HG03025 (cell line): ENCODE results near the gene SAP30L.

Experiments used
- ATAC-seq: cut with Tn5 transposase; IDR thresholded peaks from one replicate; pipeline ENCODE4 v1.9.1; 2021; ENCODE audit warnings: mild to moderate bottlenecking, moderate library complexity; ENCODE audit not compliant: unreplicated experiment, low FRiP score

SAP30L gene

DNA sequence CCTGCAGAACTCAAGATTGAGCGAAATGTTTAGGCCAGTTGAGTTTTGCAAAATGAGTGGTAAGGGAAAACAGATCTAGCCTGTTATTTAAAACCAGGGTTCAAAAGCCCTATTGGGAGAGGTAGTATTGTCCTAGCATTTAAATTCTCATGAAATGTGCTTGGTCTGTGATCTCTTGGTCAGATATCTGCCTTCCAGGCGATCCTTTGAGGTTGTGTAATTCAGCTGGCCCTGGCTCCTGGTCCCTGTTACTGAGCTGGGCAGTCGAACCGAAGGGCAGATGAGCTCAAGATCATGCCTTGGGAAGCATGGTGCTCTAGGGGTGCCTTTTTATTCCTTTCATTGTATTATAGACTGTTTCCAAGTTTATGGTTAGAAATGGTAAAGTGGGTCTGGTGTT is 14.4 kb downstream of the SAP30L start:
- no peak for ATAC-seq

DNA sequence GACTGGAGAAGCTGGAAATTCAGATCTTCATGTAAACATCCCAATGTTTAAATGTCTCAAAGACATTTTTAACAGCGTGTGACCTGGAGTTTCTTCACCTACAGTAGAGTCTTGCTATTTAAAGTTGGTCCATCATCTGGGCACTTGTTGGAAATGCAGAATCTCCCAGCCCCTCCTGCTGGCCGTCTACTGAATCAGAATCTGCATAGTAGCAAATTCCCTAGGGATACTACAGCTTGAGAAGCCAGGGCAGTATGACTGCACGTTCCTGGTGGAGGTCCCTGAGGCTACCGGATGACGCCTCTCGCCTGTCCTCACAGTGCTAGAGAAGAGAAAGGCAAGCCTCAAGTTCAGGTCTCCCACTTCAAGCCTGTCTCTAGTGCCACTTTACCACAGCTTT is 15.7 kb downstream of the SAP30L start:
- ATAC-seq, result no peak

DNA sequence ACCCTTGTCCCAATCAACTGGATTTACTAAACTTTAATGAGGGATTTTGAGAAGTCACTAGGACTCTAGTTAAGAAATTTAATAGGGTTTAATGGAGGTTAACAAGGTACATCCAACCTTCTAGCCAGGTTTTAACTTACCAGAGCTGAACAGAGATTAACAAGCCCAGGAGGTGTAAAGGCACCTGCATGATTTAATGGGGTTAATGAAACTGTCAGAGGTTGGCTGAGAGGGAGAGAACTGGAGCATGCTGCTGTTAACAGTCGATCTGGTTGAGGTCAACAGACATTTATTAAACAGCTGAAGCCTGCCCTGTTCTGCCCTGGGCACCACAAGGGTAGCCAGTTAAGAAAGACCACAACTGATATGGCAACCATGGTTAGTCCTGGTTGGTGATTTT is 18.6 kb downstream of the SAP30L start:
- no peak for ATAC-seq

DNA sequence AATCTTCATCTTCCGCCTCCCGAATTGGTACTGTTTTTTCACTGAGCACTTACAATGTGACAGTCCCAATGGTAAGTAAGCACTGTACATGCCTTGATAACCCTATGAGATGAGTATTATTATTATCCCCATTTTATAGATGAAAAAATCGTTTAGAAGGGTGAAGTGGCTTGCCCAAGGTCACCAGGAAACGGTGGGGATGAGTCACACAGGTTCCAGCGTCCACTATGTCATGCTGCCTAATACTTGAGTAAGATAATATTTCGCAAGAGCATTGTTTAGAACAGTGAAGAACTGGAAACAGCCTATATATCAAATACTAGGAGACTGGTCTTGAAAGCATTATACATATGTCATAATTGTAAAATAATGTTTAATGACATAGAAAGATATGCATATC is 19.4 kb downstream of the SAP30L start:
- no peak for ATAC-seq

DNA sequence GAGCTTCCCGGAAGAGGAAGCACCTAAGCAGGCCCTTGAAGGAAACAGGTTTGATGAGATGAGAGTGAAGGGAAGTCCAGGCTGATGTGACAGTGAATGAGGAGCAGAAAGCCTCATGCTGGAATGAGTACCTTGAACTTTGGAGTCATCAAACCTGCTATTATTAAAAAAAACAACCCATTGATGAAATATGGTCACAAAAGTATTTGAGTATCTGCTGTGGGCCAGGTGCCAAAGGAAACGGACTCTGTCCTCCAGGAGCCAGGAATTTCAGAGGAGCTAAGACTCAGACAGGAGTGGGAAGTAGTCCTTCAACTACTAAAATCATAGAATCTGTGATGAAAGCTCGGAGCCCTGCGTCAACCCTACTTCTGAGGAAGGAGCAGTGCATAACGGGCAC is 20.4 kb downstream of the SAP30L start:
- ATAC-seq, result no peak

DNA sequence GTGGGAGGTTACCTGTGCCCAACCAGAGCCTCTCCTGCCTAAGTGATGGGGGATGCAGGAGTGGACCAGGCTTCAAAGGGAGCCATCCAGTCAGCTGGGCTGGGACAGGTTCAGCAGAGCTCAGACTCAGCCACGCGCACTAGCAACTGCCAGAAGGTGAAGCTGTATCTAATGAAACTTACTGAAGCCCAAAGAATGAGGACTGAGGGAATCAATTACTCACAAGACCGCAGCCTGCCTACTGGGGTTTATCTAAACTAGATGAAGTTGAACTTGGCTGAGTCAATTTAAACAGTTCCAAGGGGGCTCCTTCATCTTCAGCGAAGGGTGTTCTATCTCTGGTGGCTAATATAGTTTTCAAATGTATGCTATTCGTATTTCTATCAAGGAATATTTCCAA is 20.9 kb downstream of the SAP30L start:
- no peak for ATAC-seq

DNA sequence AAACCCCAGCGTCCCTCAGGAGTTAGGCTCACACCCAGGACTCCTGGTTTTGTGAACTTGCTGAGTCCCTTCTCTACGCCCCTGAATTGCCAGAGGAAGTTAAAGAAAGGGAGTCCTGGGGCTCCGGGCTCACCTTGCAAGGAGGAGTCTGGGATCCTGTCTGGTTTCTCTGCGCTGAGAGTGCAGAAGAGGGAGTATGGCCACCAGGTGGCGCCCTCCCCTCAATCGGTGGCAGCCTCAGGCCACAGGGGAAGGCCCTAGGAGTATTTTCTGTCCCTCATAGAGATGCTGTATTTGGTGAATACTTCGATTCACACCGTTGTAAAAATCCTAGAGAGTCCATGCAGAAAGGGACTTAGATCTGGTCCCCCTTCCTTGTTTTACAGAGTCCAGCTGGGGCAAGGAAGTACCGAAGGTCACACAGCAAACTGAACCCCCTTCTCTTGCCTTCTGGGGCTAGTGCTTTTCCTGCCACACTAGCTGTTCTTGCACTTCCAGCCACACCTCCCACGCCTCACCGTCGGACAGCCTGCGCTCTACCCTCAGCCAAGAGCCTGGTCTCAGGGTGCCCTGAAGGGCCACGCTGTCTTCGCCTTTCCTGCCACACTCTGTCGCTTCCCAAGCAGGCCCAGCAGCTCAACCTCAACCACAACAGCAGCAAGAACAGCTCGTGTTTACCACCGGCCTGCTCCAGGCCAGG is 22.0 kb downstream of the SAP30L start:
- peak; percentile 80 for ATAC-seq

DNA sequence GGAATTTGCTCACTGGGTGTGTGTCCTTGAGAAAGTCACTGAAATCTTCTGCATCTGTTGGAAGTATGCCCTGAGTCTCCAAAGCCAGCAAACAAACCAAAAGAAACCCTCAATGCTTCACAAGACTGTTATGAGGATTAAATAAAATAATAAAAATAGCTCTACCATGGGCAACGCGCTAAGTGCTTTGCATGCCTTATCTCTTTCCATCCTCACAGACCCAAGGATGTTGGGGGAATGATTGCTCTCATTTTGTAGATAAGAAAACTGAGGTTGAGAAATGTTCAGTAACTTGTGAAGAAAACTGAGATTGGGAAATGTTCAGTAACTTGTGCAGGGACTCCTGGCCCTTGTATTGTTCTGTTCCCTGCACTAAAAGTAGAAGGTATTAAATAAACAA is 24.3 kb downstream of the SAP30L start:
- no peak for ATAC-seq

DNA sequence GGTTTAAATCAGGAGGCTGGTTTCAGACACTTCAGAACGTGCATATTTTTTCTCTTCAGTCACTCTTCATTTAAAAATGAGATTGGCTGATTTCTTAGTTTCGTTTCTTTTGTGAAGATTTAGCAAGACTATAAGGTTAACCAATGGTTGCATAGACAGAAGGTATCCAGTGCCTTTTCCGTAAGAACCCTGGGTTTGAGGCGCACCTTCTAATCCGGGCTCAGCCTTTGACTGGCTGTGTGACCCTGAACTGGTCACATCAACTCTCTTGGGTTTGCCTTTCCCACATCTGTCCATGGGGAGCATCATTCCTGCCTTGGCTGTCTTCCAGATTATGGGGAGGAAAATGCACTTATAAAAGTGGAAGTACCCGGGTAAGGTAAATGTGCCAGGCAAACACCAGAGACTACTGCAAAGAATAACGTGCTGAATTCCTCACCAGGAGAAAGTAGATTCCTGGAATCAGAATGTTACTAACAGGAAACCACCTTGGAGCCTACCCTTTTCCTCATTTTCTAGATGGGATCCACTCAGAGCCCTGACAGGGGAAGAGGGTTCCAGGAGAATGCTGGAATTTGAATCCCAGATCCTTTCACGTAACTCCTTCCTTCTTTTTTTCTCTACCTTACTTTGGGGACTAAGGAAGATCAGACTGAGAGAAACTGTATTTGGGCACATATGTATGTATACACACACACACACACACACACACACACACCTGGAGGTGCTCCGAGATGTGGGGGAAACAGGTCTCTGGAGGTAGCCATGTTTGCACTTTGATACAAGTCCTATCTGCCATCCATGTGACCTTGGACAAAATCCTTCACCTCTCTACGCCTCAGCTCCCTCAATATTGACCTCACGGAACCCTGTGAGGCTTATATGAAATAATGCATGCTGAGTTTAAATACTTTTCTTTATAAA is 25.4 kb downstream of the SAP30L start:
- no peak for ATAC-seq

DNA sequence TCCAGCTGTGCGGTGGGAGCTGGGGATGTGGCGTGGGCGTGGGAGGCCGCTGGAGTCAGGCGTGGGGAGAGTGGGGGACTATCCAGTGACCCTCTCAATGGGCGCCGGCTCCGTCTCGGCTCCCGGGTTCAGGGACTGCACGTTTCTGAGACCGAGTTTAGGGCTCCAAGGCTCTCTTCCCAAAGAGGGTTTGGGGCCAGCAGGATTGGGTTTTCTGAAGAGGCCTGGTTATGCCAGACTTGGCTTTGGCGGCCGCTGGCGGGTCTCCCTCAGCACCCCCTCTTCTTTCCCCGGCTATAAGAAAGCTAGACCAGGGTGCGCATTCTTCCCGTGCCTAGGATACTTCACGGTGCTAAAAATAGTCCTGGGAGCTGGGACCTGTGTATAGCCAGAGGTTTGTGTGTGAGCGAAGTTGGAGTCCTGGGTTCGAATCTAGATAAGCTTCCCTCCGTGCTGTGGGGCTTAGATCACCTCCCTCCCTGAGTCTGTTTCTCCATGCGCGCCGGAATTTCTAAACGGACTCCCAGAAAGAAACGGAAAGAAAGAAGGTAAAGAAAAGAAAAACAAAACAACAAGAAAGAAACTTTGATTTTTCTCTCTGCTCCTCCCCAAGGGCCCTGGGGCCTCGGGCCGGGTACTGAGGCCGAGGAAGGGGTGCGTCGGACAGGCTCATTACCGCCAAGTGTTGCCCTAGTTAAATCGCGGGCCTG is 27.2 kb downstream of the SAP30L start:
- ATAC-seq, result no peak

DNA sequence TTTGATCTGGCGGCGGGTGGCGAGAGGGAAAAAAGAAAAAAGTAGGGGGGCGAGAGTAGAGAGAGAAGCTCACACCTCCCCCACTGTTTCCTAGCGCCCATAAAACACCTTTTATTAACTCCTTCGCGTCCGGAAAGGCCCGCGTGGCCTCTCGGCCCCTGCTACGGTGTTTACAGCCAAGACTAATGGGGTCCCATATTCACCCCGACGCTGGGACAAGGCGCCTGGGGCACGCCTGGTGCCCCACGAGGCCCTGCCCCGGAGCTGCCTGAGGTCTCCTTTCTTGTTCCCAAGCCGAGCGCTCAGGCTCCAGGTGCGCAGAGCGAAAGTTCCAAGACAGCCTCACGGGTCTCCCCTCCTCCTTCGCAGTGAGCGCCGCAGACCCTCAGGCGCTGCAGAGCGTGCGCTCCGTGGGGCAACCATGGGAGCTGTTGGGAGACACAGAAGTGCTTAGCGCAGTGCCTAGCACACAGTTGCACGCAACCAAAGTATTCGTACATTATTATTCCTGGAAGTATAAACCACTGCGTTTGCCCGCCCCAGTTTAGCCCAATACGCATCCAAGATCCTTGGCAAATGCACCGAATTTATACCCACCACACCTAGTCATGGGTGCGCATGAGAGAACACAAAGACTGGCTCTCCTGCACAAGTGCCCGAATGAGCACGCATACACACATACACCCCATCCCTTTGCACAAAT is 27.9 kb downstream of the SAP30L start:
- ATAC-seq, result no peak

DNA sequence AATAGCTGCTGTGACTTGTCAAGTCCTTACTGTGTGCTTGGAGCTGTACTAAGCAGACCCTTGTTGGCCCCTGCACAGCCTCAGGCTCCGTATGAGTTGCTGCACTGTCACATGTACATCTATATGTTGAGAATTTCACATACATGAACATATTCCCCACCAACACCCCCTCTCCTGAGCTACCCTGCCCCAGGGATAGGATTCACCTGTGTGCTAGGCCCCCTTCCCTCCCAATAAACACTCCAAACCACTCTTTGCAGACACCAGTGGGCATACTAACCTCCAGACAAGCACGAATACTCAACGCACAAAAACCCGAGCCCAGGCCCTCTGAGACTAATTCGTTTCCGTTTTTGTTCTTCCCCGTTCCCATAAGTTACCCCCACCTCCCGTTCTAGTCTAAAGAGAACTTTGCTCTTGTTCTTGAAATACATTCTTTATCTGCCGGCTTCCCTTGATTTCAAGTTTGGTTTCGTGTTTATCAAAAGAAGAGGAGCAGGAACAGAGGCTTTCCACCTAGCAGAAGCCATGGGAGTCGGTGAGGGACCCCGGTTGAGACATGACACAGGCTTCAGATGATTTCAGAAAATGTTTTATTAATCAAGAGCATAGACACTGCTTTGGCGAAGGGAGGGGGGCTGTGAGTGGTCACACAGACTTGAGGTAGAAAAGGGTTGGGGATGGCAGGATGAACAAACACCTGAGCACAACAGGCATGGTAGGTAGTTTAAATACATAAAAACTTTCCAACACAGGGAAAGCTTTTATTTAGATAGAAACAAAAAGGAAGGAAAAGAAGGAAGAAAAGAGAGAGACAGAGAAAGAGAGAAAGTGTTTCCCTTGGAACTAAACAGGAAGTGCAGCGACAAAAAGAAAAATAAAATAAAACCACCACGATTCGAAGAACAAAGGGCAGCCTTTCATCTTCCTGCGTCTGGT is 28.9 kb downstream of the SAP30L start:
- no peak for ATAC-seq

DNA sequence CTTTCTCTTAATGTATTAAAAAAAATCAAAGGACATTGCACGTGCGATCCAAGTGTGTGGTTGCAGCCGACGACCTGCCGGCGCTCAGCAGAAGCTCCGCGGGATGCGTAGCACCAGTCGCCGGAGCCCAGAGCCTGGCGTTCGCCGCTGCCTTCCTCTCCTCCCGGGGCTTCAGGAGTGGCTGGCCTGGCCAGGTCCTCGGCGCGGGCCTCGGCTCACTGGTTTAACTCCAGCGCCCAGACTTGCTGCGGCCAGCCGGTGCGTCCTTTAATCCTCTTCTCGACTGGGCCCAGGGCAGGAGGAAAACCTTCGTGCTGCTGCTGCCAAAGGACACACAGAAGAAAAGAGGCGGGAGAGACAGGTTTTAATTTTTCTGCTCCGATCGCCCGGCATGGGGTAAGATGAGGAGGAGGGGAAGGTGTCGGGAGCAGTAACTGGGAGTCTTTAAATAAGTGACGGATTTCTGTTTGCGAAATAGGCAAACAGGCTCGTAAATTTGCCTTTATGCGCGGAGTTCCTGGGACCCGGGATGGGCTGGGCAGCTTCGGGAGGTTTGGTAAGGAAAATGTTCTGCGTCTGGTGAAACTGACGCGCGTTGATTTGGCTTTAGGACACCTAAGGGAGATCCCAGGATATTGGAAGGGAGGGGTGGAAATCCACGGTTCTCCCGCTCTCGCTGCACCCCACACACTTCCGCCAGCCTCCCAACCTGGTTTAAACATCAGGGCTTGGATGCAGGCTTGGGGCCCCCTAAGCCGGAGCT is 30.0 kb downstream of the SAP30L start:
- no peak for ATAC-seq

DNA sequence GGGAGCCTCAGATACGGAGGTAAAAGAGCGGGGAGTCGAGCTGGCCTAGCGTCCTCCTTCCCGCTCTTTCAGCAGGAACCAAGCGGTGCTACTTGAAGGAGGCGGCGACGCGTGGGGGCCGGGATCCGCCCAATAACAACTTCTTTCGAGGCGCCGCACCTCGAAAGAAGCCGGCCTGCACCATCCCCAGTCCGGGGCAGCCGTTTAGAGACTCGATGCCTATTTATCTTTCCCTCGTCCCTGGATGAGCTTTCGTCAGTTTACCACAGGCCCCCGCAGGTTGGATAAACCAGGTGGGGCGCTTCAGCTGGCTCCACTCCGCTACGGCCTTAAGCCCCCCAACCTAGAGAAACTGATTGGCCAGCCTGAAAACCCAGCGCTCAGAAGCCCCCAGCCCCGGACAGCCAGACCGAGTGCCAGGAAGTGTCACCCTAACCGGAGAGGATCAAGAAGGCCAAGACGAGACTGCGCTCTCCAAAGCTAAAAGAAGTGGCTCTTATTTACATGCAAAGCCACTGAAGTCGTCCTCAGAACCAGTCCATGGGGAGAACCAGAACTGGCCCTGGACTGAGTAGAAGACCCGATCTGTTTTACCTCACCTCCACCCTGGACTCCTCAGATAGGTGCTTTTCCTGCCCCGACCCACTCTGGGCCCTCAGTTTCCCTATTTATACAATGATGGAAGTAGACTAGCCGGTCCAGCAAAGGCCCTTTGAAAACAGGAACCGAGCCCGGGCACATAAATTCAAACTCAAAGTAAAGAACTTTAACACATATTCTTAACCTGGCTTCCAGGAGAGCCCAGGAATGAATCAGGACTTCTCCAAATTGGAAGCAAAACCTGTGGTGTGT is 30.8 kb downstream of the SAP30L start:
- ATAC-seq, result no peak

DNA sequence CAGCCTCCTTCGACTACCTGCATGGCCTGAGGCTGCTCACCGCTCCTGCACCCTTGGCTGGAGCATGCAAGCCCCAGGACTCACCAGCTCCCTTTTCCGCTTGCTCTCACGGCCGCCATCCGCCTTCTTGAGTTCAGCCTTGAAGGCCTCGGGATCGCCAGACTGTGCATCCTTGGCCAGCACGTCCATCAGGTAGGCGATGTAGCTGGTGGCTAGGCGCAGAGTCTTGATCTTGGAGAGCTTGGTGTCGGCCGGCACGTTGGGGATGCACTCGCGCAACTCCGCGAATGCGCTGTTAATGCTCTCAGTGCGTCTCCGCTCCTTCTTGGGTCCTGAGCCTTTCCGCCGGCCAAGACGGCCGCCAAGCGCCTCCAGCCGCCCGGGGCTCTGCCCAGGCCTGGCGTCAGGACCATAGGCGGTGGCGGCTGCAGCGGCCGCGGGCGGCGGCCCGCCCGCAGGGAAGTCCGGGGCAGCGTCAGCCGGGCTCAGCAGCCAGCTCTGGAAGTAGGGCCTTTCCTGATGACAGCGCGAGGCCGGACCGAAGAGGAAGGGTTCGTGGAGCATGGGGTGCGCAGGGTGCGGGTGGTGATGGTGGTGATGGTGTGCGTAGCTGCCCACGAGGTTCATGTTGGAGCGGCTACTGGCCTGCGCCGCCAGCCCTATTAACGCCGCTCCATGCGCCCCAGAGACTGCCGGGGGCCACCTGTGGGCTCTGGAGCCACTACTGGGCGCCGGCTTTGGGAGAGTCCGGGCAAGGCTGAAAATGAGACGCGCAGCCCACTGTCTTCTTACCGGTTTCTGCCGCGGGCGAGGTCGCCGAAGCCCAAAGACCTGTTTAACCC is 31.8 kb downstream of the SAP30L start:
- no peak for ATAC-seq

DNA sequence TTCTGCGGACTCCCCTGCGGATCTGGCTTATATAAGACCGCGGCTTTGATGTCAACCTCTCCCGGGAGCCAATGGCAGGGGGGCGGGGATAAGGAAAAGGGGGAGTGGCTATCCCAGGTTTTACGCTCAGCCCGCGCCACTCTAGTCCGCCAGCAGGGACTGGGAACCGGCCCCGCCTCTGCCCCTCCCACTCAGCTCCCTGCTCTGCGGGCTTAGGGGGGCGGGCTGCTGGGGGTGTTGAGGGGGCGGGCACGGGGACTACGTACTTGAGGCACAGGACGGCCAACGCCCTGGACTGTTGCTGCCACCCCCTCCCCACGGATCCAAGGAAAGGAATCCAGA is 32.4 kb downstream of the SAP30L start, which contains the start of gene HAND1:
Gene HAND1, minus strand, starts transcription at position 4 of the 342 bp plus-strand sequence. CDS start 219 bp downstream, outside the sequence.
- ATAC-seq, result no peak

DNA sequence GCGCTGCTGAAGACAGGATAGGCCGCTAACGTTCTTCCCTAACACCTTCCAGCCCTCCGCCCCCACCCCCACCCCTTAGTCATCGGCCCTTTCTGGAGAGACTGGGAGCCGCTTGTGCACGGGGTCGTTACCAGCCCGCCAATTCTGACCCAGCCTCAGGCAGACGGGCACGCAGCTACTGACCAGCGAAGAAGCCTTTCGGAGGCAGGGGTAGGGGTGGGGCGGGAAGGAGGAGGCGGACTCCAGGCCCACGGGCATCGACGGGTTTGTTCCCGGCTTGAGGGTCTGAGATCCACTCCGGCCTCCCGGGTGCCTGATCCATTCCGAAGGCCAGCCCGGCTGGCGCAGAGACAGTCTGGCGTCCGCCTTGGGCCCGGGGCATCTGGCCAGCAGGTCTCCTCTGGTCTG is 33.0 kb downstream of the SAP30L start:
- ATAC-seq, result no peak
